Ishikawa (cell line): ENCODE results near the gene SH3PXD2A.

Experiments
- EP300 ChIP-seq: IDR thresholded peaks from 2 replicates; pipeline ENCODE4 v1.6.1; 2012; ENCODE audit warnings: borderline replicate concordance
- TAF1 ChIP-seq: IDR thresholded peaks from 2 replicates; pipeline ENCODE4 v1.6.1; 2012; ENCODE audit warnings: low read depth, mild to moderate bottlenecking
- YY1 ChIP-seq: IDR thresholded peaks from 2 replicates; pipeline ENCODE4 v1.6.1; 2012; ENCODE audit warnings: low read depth
- TF ChIP-seq, protein P1 (sequence below): IDR thresholded peaks from 2 replicates; pipeline ENCODE4 v1.6.1; 2012; ENCODE audit warnings: low read depth, mild to moderate bottlenecking

DNA sequence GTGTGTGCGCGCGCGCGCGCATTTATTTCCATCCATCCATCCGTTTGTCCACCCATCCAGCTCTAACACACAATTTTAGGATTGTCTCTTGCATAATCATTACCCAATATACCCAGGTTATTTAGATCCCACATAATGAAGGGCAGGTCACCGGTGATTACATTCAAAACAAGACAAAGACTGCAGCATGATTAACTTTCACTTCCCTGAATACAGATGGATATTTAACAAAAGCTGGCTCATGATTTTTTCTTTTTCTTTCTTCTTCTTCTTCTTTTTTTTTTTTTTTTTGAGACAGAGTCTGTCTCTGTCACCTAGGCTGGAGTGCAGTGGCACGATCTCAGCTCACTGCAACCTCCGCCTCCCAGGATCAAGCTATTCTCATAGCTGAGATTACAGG, 86.2 kb downstream of the SH3PXD2A start:
- TF ChIP-seq TAF1 (no peak), EP300 (no peak), YY1 (no peak)
- TF ChIP-seq, protein P1, sequence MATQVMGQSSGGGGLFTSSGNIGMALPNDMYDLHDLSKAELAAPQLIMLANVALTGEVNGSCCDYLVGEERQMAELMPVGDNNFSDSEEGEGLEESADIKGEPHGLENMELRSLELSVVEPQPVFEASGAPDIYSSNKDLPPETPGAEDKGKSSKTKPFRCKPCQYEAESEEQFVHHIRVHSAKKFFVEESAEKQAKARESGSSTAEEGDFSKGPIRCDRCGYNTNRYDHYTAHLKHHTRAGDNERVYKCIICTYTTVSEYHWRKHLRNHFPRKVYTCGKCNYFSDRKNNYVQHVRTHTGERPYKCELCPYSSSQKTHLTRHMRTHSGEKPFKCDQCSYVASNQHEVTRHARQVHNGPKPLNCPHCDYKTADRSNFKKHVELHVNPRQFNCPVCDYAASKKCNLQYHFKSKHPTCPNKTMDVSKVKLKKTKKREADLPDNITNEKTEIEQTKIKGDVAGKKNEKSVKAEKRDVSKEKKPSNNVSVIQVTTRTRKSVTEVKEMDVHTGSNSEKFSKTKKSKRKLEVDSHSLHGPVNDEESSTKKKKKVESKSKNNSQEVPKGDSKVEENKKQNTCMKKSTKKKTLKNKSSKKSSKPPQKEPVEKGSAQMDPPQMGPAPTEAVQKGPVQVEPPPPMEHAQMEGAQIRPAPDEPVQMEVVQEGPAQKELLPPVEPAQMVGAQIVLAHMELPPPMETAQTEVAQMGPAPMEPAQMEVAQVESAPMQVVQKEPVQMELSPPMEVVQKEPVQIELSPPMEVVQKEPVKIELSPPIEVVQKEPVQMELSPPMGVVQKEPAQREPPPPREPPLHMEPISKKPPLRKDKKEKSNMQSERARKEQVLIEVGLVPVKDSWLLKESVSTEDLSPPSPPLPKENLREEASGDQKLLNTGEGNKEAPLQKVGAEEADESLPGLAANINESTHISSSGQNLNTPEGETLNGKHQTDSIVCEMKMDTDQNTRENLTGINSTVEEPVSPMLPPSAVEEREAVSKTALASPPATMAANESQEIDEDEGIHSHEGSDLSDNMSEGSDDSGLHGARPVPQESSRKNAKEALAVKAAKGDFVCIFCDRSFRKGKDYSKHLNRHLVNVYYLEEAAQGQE = no peak
